Liver (tissue), 3 donors: Measurements from ENCODE around the gene MRPL32.

Experiments used
- ATF3 ChIP-seq: IDR thresholded peaks from 2 replicates; pipeline ENCODE4 v1.6.1; 2016; ENCODE audit warnings: antibody characterized with exemption
- CTCF ChIP-seq: fragments of 150-350 bp; IDR thresholded peaks from 2 replicates; pipeline ENCODE4 v1.5.1; 2017; ENCODE audit warnings: improper control_type of control experiment, low read depth, low read length; ENCODE audit not compliant: missing input control
- EGR1 ChIP-seq, 2 donors: IDR thresholded peaks; 2 replicates each; pipeline ENCODE4 v1.6.1; 2016 to 2018; ENCODE audit warnings: antibody characterized with exemption in 2 of 2, low read depth in 2 of 2
- FOXA1 ChIP-seq: IDR thresholded peaks from 2 replicates; pipeline ENCODE4 v1.6.1; 2016; ENCODE audit warnings: antibody characterized with exemption
- GABPA ChIP-seq, 2 donors: IDR thresholded peaks in 1 of 2; conservative IDR thresholded peaks in 1 of 2; 2 replicates each; pipeline ENCODE4 v1.6.1; 2016; ENCODE audit warnings: antibody characterized with exemption in 2 of 2, mild to moderate bottlenecking in 1 of 2, moderate library complexity in 1 of 2
- JUND ChIP-seq, 2 donors: IDR thresholded peaks; 2 replicates each; pipeline ENCODE4 v1.6.1; 2016; ENCODE audit warnings: antibody characterized with exemption in 2 of 2
- MAX ChIP-seq: IDR thresholded peaks from 2 replicates; pipeline ENCODE4 v1.6.1; 2016; ENCODE audit warnings: antibody characterized with exemption
- RAD21 ChIP-seq, 2 donors: IDR thresholded peaks; 2 replicates each; pipeline ENCODE4 v1.6.1; 2016; ENCODE audit warnings: antibody characterized with exemption in 2 of 2, mild to moderate bottlenecking in 2 of 2
- REST ChIP-seq: IDR thresholded peaks from 2 replicates; pipeline ENCODE4 v1.6.1; 2016; ENCODE audit warnings: antibody characterized with exemption, mild to moderate bottlenecking
- TAF1 ChIP-seq: conservative IDR thresholded peaks from 2 replicates; pipeline ENCODE4 v1.6.1; 2016; ENCODE audit warnings: antibody characterized with exemption, mild to moderate bottlenecking
- YY1 ChIP-seq: IDR thresholded peaks from 2 replicates; pipeline ENCODE4 v1.6.1; 2016; ENCODE audit warnings: antibody characterized with exemption, mild to moderate bottlenecking
- ZBTB33 ChIP-seq: IDR thresholded peaks from 2 replicates; pipeline ENCODE4 v1.6.1; 2016; ENCODE audit warnings: antibody characterized with exemption
- donor health status: healthy.
- donor health status: healthy.

- no peak for TF ChIP-seq TAF1
- TF ChIP-seq JUND (IDR thresholded peaks at IDR 0.05): no peak
- TF ChIP-seq MAX: no peak
- no peak for TF ChIP-seq ATF3
- TF ChIP-seq CTCF: no peak
- TF ChIP-seq ZBTB33: no peak
- TF ChIP-seq RAD21 (IDR thresholded peaks at IDR 0.05): no peak
- TF ChIP-seq FOXA1: no peak
- no peak for TF ChIP-seq REST
- no peak for TF ChIP-seq EGR1 (IDR thresholded peaks at IDR 0.05; ENCODE audit: low read depth in 2 of 2)
- TF ChIP-seq YY1: no peak
- no peak for TF ChIP-seq GABPA (IDR thresholded peaks at IDR 0.05 in 1 of 2, conservative IDR thresholded peaks at IDR 0.05 in 1 of 2)
These were observed 15.3 kb downstream of the MRPL32 start for GRCh38 chr7:42947521-42947920.
